H1 (cell line): ENCODE results near the gene LDAH. TPM values are rescaled to one million over a fixed set of nuclear protein-coding genes. Genes with fewer than 3 reads are reported as not detected.

Experiments
- ASH2L ChIP-seq: fragments of 200-600, 300-600 bp; sonication (generic); IDR thresholded peaks from one replicate; pipeline ENCODE4 v1.7.1; 2017; ENCODE audit warnings: low read length
- CHD7 ChIP-seq: fragments of 300-600 bp; sonication (generic); IDR thresholded peaks from 2 replicates; pipeline ENCODE4 v1.7.1; 2012; ENCODE audit warnings: low read length, moderate library complexity, mild to moderate bottlenecking, inconsistent platforms; ENCODE audit not compliant: insufficient replicate concordance
- SIN3A ChIP-seq, 2 experiments: IDR thresholded peaks in 1 of 2; conservative IDR thresholded peaks in 1 of 2; 2 replicates each; pipeline ENCODE4 v1.6.1; 2011 to 2012; ENCODE audit warnings: low read length in 2 of 2, improper control_type of control experiment in 1 of 2, low read depth in 1 of 2, mild to moderate bottlenecking in 1 of 2
- polyA plus RNA-seq, 7 experiments: library from polyadenylated mRNA; depleted of rRNA in 3 of 7; stranded (reverse) in 5 of 7; unstranded in 2 of 7; fragments of >200 nt in 5 of 7; fragments of 200-250 nt in 2 of 7; gene quantifications; 1 replicate in 5 of 7; 2 replicates in 1 of 7; 4 replicates in 1 of 7; pipeline versions ENCODE4 v1.2.1 to v1.2.3, GENCODE V29; 2011 to 2013; ENCODE audit warnings: missing spikeins in 2 of 7, mixed read lengths in 2 of 7
- total RNA-seq: library from RNA; stranded (reverse); fragmentation: NEBNext Ultra II Directional; extraction: Animal tissue kit (Norgen Biotek cat#: 25700); gene quantifications from 2 replicates; pipeline ENCODE4 v1.2.1, GENCODE V29; 2021

Gene LDAH
- total and polyA plus RNA-seq, 2 of the 8 experiments (the other 6 are each of a cell fraction or from before 2014, with no cell fraction given) = 10.9 to 26.3 TPM

- TF ChIP-seq CHD7 (no peak), SIN3A (conservative IDR thresholded peaks at IDR 0.05 in 1 of 2, IDR thresholded peaks at IDR 0.05 in 1 of 2; ENCODE audit: low read depth in 1 of 2, low read length in 2 of 2) (no peak), ASH2L (no peak)
Measured at GRCh38 chr2:20707601-20708000, 115.3 kb downstream of the LDAH start (continued).
